ENCODE measurements around the gene MVP.

DNA sequence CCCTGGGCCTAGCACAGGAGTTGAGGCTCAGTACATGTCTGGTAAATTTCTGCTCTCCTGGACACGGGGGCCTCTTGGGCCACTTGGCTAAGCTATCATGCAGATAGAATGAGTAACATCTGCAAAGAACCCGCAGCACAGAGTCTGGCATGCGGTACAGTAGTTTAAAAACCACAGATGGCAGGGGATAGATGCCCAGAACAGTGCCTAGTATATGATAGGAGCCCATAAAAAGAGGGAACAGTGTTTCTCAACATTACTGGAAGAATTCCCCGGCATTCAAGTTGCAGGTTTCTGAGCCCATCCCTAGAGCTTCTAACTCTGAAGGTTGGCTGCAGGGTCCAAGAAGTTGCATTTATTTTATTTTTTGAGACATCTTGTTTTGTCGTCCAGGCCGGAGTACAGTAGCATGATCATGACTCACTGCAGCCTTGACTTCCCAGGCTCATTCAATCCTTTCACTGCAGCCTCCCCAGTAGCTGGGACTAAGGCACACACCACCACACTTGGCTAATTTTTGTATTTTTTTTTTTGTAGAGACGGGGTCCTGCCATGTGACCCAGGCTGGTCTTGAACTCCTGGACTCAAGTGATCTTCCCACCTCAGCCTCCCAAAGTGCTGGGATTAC lies 37.0 kb downstream of the MVP start:
- TF ChIP-seq, protein P1, sequence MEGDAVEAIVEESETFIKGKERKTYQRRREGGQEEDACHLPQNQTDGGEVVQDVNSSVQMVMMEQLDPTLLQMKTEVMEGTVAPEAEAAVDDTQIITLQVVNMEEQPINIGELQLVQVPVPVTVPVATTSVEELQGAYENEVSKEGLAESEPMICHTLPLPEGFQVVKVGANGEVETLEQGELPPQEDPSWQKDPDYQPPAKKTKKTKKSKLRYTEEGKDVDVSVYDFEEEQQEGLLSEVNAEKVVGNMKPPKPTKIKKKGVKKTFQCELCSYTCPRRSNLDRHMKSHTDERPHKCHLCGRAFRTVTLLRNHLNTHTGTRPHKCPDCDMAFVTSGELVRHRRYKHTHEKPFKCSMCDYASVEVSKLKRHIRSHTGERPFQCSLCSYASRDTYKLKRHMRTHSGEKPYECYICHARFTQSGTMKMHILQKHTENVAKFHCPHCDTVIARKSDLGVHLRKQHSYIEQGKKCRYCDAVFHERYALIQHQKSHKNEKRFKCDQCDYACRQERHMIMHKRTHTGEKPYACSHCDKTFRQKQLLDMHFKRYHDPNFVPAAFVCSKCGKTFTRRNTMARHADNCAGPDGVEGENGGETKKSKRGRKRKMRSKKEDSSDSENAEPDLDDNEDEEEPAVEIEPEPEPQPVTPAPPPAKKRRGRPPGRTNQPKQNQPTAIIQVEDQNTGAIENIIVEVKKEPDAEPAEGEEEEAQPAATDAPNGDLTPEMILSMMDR (IDR thresholded peaks at IDR 0.05) = no peak
- TF ChIP-seq POLR2A (IDR thresholded peaks at IDR 0.05) = peak in 1 of 2 donors; percentile 48
